Natural killer cell (primary cell): ENCODE results near the gene TNK1. TPM values are rescaled to one million over a fixed set of nuclear protein-coding genes. Genes with fewer than 3 reads are reported as not detected.
A peak's percentile ranks its signal among the peaks of the same experiment; 100 is the strongest.
"Not testable (repeated sequence)": the region's sequence is repeated elsewhere in the genome, so short reads cannot be mapped to it uniquely, and the experiment has no call there.

Experiments
- ATAC-seq, 3 donors: fragments of 150-1000 bp in 2 of 3; fragments of 200-7000 bp in 1 of 3; cut with Tn5 transposase; 1 replicate in 1 of 3; 2 replicates in 2 of 3; pipeline ENCODE4 v1.10.0; 2021; ENCODE audit warnings: mild to moderate bottlenecking in 2 of 3, moderate library complexity in 2 of 3
- DNase-seq, 2 donors: peaks; one replicate each; pipeline versions ENCODE4 v3.0.0 to v3.0.0-alpha.2; 2013 to 2021; ENCODE audit warnings: mixed read lengths in 1 of 2
- H3K27ac ChIP-seq: one replicate; pipeline ENCODE4 v1.5.1; 2013; ENCODE audit warnings: mild to moderate bottlenecking, low read length
- H3K27me3 ChIP-seq: one replicate; pipeline ENCODE4 v1.6.1; 2013; ENCODE audit warnings: low read length; ENCODE audit not compliant: control insufficient read depth, insufficient read depth
- H3K36me3 ChIP-seq: one replicate; pipeline ENCODE4 v1.6.1; 2013; ENCODE audit warnings: low read length; ENCODE audit not compliant: control insufficient read depth, insufficient read depth
- H3K4me1 ChIP-seq: one replicate; pipeline ENCODE4 v1.6.1; 2013; ENCODE audit warnings: low read length; ENCODE audit not compliant: control insufficient read depth, insufficient read depth
- H3K4me3 ChIP-seq: one replicate; pipeline ENCODE4 v1.5.1; 2013; ENCODE audit warnings: low read length
- H3K9me3 ChIP-seq: one replicate; pipeline ENCODE4 v1.6.1; 2013; ENCODE audit warnings: low read length; ENCODE audit not compliant: control insufficient read depth, insufficient read depth
- H3K27ac Mint-ChIP-seq, 2 donors: one replicate each; pipeline ENCODE4 v1.8.0; 2022; ENCODE audit warnings: mild to moderate bottlenecking in 2 of 2, mixed read lengths in 2 of 2, moderate library complexity in 1 of 2
- H3K27me3 Mint-ChIP-seq, 2 donors: one replicate each; pipeline ENCODE4 v1.8.0; 2022; ENCODE audit warnings: low read depth in 2 of 2, mixed read lengths in 2 of 2
- H3K36me3 Mint-ChIP-seq: one replicate; pipeline ENCODE4 v1.8.0; 2022; ENCODE audit warnings: mixed read lengths
- H3K4me1 Mint-ChIP-seq, 2 donors: one replicate each; pipeline ENCODE4 v1.8.0; 2022; ENCODE audit warnings: mixed read lengths in 2 of 2
- H3K4me3 Mint-ChIP-seq: one replicate; pipeline ENCODE4 v1.8.0; 2022; ENCODE audit warnings: mild to moderate bottlenecking, moderate library complexity, mixed read lengths
- H3K9me3 Mint-ChIP-seq, 2 donors: one replicate each; pipeline ENCODE4 v1.8.0; 2022; ENCODE audit warnings: mixed read lengths in 2 of 2
- CTCF ChIP-seq: fragments of 200-600 bp; IDR thresholded peaks from one replicate; pipeline ENCODE4 v1.8.0; 2022; ENCODE audit warnings: antibody characterized with exemption
- WGBS: methylation state at CpG from one replicate; pipeline ENCODE4 v1.1.7; 2013; ENCODE audit warnings: missing lambda C conversion rate; ENCODE audit not compliant: insufficient coverage; 5-methylcytosine and 5-hydroxymethylcytosine counted together
- intact Hi-C: fragments of 100-400 bp; cut with micrococcal nuclease; formaldehyde crosslinking; loops from one replicate; pipeline ENCODE4 v1.14.2; 2022
- total RNA-seq, 4 donors: library from RNA; stranded (reverse); fragments of 120-200 nt in 1 of 4; gene quantifications; one replicate each; pipeline versions ENCODE4 v1.2.3 to v1.2.4, GENCODE V29; 2013 to 2022

TNK1 gene
- total RNA-seq, 3 donors from 2014 or later (not counting 1 experiment from before 2014, with no cell fraction given): 0.18 to 1.7 (median 0.73) TPM

GRCh38 chr17:7336240-7337175 is 44.4 kb upstream of the TNK1 start, which contains the start of gene ACAP1:
ACAP1 (plus strand) TSS chr17:7336529; CDS start chr17:7336735, 206 bp downstream.
- peaks cover 30% of the 10 kb centered on the region for H3K36me3 ChIP-seq
- no peaks in the 10 kb centered on the region for H3K9me3 ChIP-seq
- Mint-ChIP-seq H3K4me3 (peak within 1 kb of the TSS; percentile 92), H3K36me3 (no peaks in the 10 kb centered on the region), H3K27ac (peak within 1 kb of the TSS; percentile 85 to 91), H3K9me3 (no peaks in the 10 kb centered on the region), H3K27me3 (no peaks in the 10 kb centered on the region), H3K4me1 (peaks cover 28 to 43% of the 10 kb centered on the region in 2 donors)
- H3K27me3 ChIP-seq: no peaks in the 10 kb centered on the region
- under 1% methylated on average over 16 of the region's 17 CpGs for WGBS
- peak; percentile 93 for ATAC-seq
- peak; percentile 45 to 89 for DNase-seq
- intact Hi-C loops: no loop called here
- H3K27ac ChIP-seq: peak within 1 kb of the TSS; percentile 75
- no peak for TF ChIP-seq CTCF
- H3K4me1 ChIP-seq: peaks cover 66% of the 10 kb centered on the region
- H3K4me3 ChIP-seq: peak within 1 kb of the TSS; percentile 87

GRCh38 chr17:7337600-7337999 is 43.3 kb upstream of the TNK1 start:
- Histone ChIP-seq H3K4me1 (peaks cover 63% of the 10 kb centered on the region), H3K4me3 (peak overlapping the region; percentile 87), H3K27ac (peak overlapping the region; percentile 75), H3K36me3 (peaks cover 40% of the 10 kb centered on the region)
- peak overlapping the region; percentile 92 for H3K4me3 Mint-ChIP-seq
- H3K27me3 ChIP-seq, H3K36me3 Mint-ChIP-seq, H3K9me3 Mint-ChIP-seq, DNase-seq, intact Hi-C loops, H3K9me3 ChIP-seq, H3K27me3 Mint-ChIP-seq, ATAC-seq: not testable (repeated sequence)
- H3K27ac Mint-ChIP-seq: peak overlapping the region; percentile 85 to 91
- 25% methylated on average over 7 of the region's 7 CpGs for WGBS
- peaks cover 28 to 45% of the 10 kb centered on the region in 2 donors for H3K4me1 Mint-ChIP-seq

- peaks cover 63% of the 10 kb centered on the region for H3K36me3 ChIP-seq
- no peak for TF ChIP-seq CTCF
- H3K27ac ChIP-seq: no peak overlapping the region
- Mint-ChIP-seq H3K36me3 (no peaks in the 10 kb centered on the region), H3K4me1 (peaks cover 27 to 45% of the 10 kb centered on the region in 2 donors), H3K27ac (peak overlapping the region; percentile 29 to 47), H3K9me3 (no peaks in the 10 kb centered on the region), H3K4me3 (no peak overlapping the region), H3K27me3 (no peaks in the 10 kb centered on the region)
- ATAC-seq: no peak
- H3K4me1 ChIP-seq: peaks cover 56% of the 10 kb centered on the region
- no peaks in the 10 kb centered on the region for H3K27me3 ChIP-seq
- H3K9me3 ChIP-seq: no peaks in the 10 kb centered on the region
- intact Hi-C loops: no loop called here
- WGBS: 100% methylated on average over 2 of the region's 2 CpGs
- H3K4me3 ChIP-seq: no peak overlapping the region
- DNase-seq: no peak
Observed at GRCh38 chr17:7340179-7340578, 40.7 kb upstream of the TNK1 start.

GRCh38 chr17:7341842-7342241 is 39.0 kb upstream of the TNK1 start:
- DNase-seq: no peak
- H3K4me3 Mint-ChIP-seq: no peak overlapping the region
- WGBS: 97% methylated on average over 13 of the region's 13 CpGs
- TF ChIP-seq CTCF: no peak
- no peaks in the 10 kb centered on the region for H3K36me3 Mint-ChIP-seq
- no peak for ATAC-seq
- intact Hi-C loops: no loop called here
- H3K27me3 Mint-ChIP-seq: no peaks in the 10 kb centered on the region
- no peaks in the 10 kb centered on the region for H3K27me3 ChIP-seq
- peaks cover 39% of the 10 kb centered on the region for H3K4me1 ChIP-seq
- no peak overlapping the region for H3K27ac ChIP-seq
- H3K9me3 ChIP-seq: no peaks in the 10 kb centered on the region
- no peaks in the 10 kb centered on the region for H3K9me3 Mint-ChIP-seq
- peak overlapping the region in 1 of 2 donors; percentile 83 for H3K27ac Mint-ChIP-seq
- no peak overlapping the region for H3K4me3 ChIP-seq
- peaks cover 77% of the 10 kb centered on the region for H3K36me3 ChIP-seq
- peaks cover 17 to 30% of the 10 kb centered on the region in 2 donors for H3K4me1 Mint-ChIP-seq
